Neural progenitor cell (in vitro differentiated cells): ENCODE measurements around the gene ARHGAP29. TPM values are rescaled to one million over a fixed set of nuclear protein-coding genes. Genes with fewer than 3 reads are reported as not detected.

ENCODE experiments used
- DNase-seq: peaks from one replicate; pipeline ENCODE4 v3.0.0-alpha.2; 2016; ENCODE audit warnings: low spot score
- H2AFZ ChIP-seq: fragments of 200-600 bp; sonication (generic); replicated peaks from 2 replicates; pipeline ENCODE4 v1.6.1; 2016; ENCODE audit warnings: antibody characterized with exemption
- H3F3A ChIP-seq: fragments of 200-600 bp; sonication (generic); 2 replicates; pipeline ENCODE4 v1.6.1; 2016; ENCODE audit warnings: antibody characterized with exemption, low read depth
- H3K27ac ChIP-seq: fragments of 200-600 bp; sonication (generic); 2 replicates; pipeline ENCODE4 v1.5.1; 2016; ENCODE audit warnings: mild to moderate bottlenecking
- H3K27me3 ChIP-seq: fragments of 200-600 bp; sonication (generic); 2 replicates; pipeline ENCODE4 v1.6.1; 2016; ENCODE audit warnings: mild to moderate bottlenecking, moderate library complexity
- H3K36me3 ChIP-seq: fragments of 200-600 bp; sonication (generic); 2 replicates; pipeline ENCODE4 v1.5.1; 2016
- H3K4me1 ChIP-seq: fragments of 200-600 bp; sonication (generic); 2 replicates; pipeline ENCODE4 v1.6.1; 2016; ENCODE audit warnings: mixed run types
- H3K4me2 ChIP-seq: fragments of 200-600 bp; sonication (generic); 2 replicates; pipeline ENCODE4 v1.6.1; 2016
- H3K4me3 ChIP-seq: fragments of 200-600 bp; sonication (generic); 2 replicates; pipeline ENCODE4 v1.5.1; 2016
- H3K79me2 ChIP-seq: fragments of 200-600 bp; sonication (generic); 2 replicates; pipeline ENCODE4 v1.6.1; 2016; ENCODE audit warnings: low read depth
- H3K9ac ChIP-seq: fragments of 200-600 bp; sonication (generic); 2 replicates; pipeline ENCODE4 v1.6.1; 2016
- H3K9me3 ChIP-seq: fragments of 200-600 bp; sonication (generic); 2 replicates; pipeline ENCODE4 v1.5.1; 2016; ENCODE audit warnings: low read depth
- H4K20me1 ChIP-seq: fragments of 200-600 bp; sonication (generic); 2 replicates; pipeline ENCODE4 v1.6.1; 2016; ENCODE audit warnings: low read depth
- H3K27ac Mint-ChIP-seq: 3 replicates; pipeline ENCODE4 v1.8.0; 2021; ENCODE audit warnings: mixed read lengths
- H3K27me3 Mint-ChIP-seq: 2 replicates; pipeline ENCODE4 v1.8.0; 2022; ENCODE audit warnings: low read depth, mild to moderate bottlenecking, inconsistent platforms, moderate library complexity, mixed read lengths; ENCODE audit not compliant: insufficient read depth
- H3K36me3 Mint-ChIP-seq: 3 replicates; pipeline ENCODE4 v1.8.0; 2021; ENCODE audit warnings: mixed read lengths
- H3K4me1 Mint-ChIP-seq: 3 replicates; pipeline ENCODE4 v1.8.0; 2021; ENCODE audit warnings: mixed read lengths
- H3K4me3 Mint-ChIP-seq: 3 replicates; pipeline ENCODE4 v1.8.0; 2021; ENCODE audit warnings: mild to moderate bottlenecking, moderate library complexity, mixed read lengths
- H3K9me3 Mint-ChIP-seq: 3 replicates; pipeline ENCODE4 v1.8.0; 2020; ENCODE audit warnings: mixed read lengths
- EZH2 ChIP-seq: fragments of 200-600 bp; sonication (generic); IDR thresholded peaks from 2 replicates; pipeline ENCODE4 v1.6.1; 2017; ENCODE audit warnings: antibody characterized with exemption, mild to moderate bottlenecking, moderate library complexity
- EZH2phosphoT487 ChIP-seq: fragments of 200-600 bp; sonication (generic); IDR thresholded peaks from 2 replicates; pipeline ENCODE4 v1.6.1; 2017; ENCODE audit warnings: antibody characterized with exemption
- total RNA-seq: library from RNA; depleted of rRNA; stranded (reverse); fragments of >200 nt; gene quantifications from 2 replicates; pipeline ENCODE4 v1.2.3, GENCODE V29; 2015; ENCODE audit warnings: low replicate concordance
- TF ChIP-seq, protein P1 (sequence below): fragments of 200-600 bp; sonication (generic); IDR thresholded peaks from 2 replicates; pipeline ENCODE4 v1.5.1; 2017; ENCODE audit warnings: antibody characterized with exemption, mild to moderate bottlenecking

ARHGAP29 gene
- total RNA-seq, 1 donor from 2014 or later, result 14.8 TPM

DNA sequence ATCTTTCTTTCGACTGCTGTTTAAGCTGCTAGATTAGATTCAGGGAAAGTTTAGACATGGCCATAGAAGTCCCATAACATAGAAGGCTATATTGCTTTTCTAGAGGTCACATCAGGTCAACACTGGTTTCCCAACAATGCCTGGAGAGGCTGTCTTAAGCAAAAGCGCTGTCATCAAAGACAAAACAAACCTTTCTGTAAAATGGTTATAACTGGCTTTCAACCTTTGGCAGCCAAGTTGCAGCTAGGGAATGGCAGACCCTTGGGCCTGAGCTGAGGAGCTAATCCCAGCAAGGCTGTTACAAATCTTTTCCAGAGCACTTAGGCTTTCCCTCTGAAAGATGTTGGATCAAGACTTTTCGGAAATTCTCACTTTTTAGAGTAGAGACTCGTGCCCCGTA lies 105.3 kb downstream of the ARHGAP29 start:
- no peaks in the 10 kb centered on the region for H3K27me3 ChIP-seq
- H3K4me3 ChIP-seq, result no peak overlapping the region
- Mint-ChIP-seq H3K9me3 (peaks cover 19% of the 10 kb centered on the region), H3K4me3 (no peak overlapping the region), H3K36me3 (no peaks in the 10 kb centered on the region), H3K4me1 (peaks cover 9% of the 10 kb centered on the region), H3K27me3 (peaks cover 2% of the 10 kb centered on the region), H3K27ac (no peak overlapping the region)
- H3K4me1 ChIP-seq, result peaks cover 8% of the 10 kb centered on the region
- no peak overlapping the region for H3K27ac ChIP-seq
- TF ChIP-seq, protein P1, sequence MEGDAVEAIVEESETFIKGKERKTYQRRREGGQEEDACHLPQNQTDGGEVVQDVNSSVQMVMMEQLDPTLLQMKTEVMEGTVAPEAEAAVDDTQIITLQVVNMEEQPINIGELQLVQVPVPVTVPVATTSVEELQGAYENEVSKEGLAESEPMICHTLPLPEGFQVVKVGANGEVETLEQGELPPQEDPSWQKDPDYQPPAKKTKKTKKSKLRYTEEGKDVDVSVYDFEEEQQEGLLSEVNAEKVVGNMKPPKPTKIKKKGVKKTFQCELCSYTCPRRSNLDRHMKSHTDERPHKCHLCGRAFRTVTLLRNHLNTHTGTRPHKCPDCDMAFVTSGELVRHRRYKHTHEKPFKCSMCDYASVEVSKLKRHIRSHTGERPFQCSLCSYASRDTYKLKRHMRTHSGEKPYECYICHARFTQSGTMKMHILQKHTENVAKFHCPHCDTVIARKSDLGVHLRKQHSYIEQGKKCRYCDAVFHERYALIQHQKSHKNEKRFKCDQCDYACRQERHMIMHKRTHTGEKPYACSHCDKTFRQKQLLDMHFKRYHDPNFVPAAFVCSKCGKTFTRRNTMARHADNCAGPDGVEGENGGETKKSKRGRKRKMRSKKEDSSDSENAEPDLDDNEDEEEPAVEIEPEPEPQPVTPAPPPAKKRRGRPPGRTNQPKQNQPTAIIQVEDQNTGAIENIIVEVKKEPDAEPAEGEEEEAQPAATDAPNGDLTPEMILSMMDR, result no peak
- TF ChIP-seq EZH2phosphoT487 (no peak), EZH2 (no peak)
- no peak overlapping the region for H3K9ac ChIP-seq
- DNase-seq, result no peak
- H2AFZ ChIP-seq, result peak overlapping the region; percentile 21
- no peaks in the 10 kb centered on the region for H4K20me1 ChIP-seq
- no peaks in the 10 kb centered on the region for H3K79me2 ChIP-seq
- H3F3A ChIP-seq, result no peaks in the 10 kb centered on the region
- H3K36me3 ChIP-seq, result no peaks in the 10 kb centered on the region
- no peak overlapping the region for H3K4me2 ChIP-seq
- H3K9me3 ChIP-seq, result no peaks in the 10 kb centered on the region

DNA sequence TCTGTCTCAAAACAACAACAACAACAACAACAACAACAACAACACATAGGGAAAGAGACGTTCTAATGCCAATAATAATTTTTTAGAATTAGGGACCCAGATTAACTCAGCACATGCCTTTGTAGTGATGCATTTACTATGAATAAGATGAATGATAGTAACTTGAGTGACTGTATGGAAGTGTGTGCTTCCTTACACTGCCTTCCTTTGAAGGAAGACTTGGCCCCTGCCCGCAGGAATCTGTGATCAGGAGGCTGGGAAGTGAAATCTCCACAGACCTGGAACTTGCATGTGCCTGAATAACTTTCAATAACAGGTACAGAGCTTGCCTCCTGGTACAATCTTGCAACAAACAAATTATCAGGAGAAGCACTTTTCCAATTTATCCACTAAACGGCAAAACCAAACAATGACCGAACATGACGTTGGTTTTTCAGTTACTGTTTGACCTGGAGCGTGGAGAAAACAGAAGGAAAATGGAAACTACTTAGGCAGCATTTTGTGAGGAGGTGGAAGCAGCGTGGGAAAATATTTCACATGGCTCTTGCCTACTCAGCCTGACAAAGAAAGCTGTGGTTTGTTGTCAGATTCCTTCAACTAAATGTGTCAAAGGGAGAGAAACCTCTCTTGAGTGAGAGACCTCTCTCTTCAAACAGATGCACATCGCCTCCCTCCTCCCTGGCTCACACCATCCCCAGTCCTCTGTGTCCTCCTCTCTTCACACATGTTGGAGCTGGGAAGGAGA lies 106.4 kb downstream of the ARHGAP29 start:
- no peaks in the 10 kb centered on the region for H3K27me3 ChIP-seq
- Mint-ChIP-seq H3K36me3 (no peaks in the 10 kb centered on the region), H3K9me3 (peaks cover 11% of the 10 kb centered on the region), H3K27ac (peak overlapping the region; percentile 21), H3K4me3 (no peak overlapping the region), H3K27me3 (peaks cover 2% of the 10 kb centered on the region), H3K4me1 (peaks cover 9% of the 10 kb centered on the region)
- TF ChIP-seq EZH2 (no peak), EZH2phosphoT487 (no peak)
- TF ChIP-seq, protein P1, result no peak
- H3K9ac ChIP-seq, result no peak overlapping the region
- no peak overlapping the region for H3K4me2 ChIP-seq
- H4K20me1 ChIP-seq, result no peaks in the 10 kb centered on the region
- no peak overlapping the region for H3K27ac ChIP-seq
- H3K36me3 ChIP-seq, result no peaks in the 10 kb centered on the region
- H3K79me2 ChIP-seq, result no peaks in the 10 kb centered on the region
- no peaks in the 10 kb centered on the region for H3K9me3 ChIP-seq
- no peak for DNase-seq
- H3K4me1 ChIP-seq, result peaks cover 16% of the 10 kb centered on the region
- no peak overlapping the region for H3K4me3 ChIP-seq
- H2AFZ ChIP-seq, result peak overlapping the region; percentile 45
- H3F3A ChIP-seq, result no peaks in the 10 kb centered on the region

DNA sequence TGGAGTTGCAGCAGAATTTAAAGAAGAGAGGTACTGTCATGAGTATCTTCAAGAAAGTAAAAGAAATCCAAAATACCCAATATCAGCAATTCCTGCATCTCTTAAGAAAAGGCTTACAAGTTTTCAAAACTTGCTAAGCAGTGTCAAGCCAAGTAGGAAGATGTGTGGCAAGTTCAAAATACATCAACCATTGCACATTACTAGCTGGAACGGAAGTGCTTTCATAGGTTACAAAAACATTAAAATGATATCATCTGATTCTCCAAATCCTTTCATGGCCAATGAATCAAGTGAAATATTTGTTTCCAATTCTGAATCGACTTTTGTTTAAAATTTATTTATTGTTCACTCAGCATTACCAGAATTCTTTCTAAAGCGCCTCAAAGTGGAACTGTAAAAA lies 110.7 kb downstream of the ARHGAP29 start:
- DNase-seq, result no peak
- H3F3A ChIP-seq, result no peaks in the 10 kb centered on the region
- H3K9ac ChIP-seq, result no peak overlapping the region
- no peak overlapping the region for H3K27ac Mint-ChIP-seq
- peaks cover 10% of the 10 kb centered on the region for H3K4me1 Mint-ChIP-seq
- no peak for TF ChIP-seq EZH2
- TF ChIP-seq, protein P1, result no peak
- H3K9me3 ChIP-seq, result no peaks in the 10 kb centered on the region
- H3K27me3 ChIP-seq, result no peaks in the 10 kb centered on the region
- H3K27ac ChIP-seq, result no peak overlapping the region
- H2AFZ ChIP-seq, result no peak overlapping the region
- peaks cover 2% of the 10 kb centered on the region for H3K9me3 Mint-ChIP-seq
- H3K4me3 ChIP-seq, result no peak overlapping the region
- H3K4me1 ChIP-seq, result peaks cover 16% of the 10 kb centered on the region
- no peak overlapping the region for H3K4me2 ChIP-seq
- H3K4me3 Mint-ChIP-seq, result no peak overlapping the region
- no peaks in the 10 kb centered on the region for H3K36me3 ChIP-seq
- no peaks in the 10 kb centered on the region for H4K20me1 ChIP-seq
- H3K27me3 Mint-ChIP-seq, result peaks cover 5% of the 10 kb centered on the region
- no peaks in the 10 kb centered on the region for H3K79me2 ChIP-seq
- H3K36me3 Mint-ChIP-seq, result no peaks in the 10 kb centered on the region
